HG02852 (cell line): Measurements from ENCODE around the gene CHIA.

Experiments
- ATAC-seq: cut with Tn5 transposase; IDR thresholded peaks from one replicate; pipeline ENCODE4 v1.9.1; 2021; ENCODE audit warnings: mild to moderate bottlenecking, moderate library complexity; ENCODE audit not compliant: unreplicated experiment

Gene CHIA

GRCh38 chr1:111361761-111362160 lies 71.1 kb downstream of the CHIA start:
- ATAC-seq: no peak

- ATAC-seq: no peak
These were observed 74.0 kb downstream of the CHIA start for GRCh38 chr1:111364690-111365089.

GRCh38 chr1:111366256-111366655 lies 75.6 kb downstream of the CHIA start:
- no peak for ATAC-seq

- ATAC-seq: no peak
These were observed 78.5 kb downstream of the CHIA start for GRCh38 chr1:111369177-111369576.

- no peak for ATAC-seq
These were observed 79.0 kb downstream of the CHIA start for GRCh38 chr1:111369645-111370044.
